Left hindlimb (tissue), 1 donor: ENCODE measurements around the gene PAOX.

Experiments used
- DNase-seq: peaks from one replicate; pipeline ENCODE4 v3.0.0-alpha.2; 2018

Gene PAOX

GRCh38 chr10:133440633-133441285, 61.7 kb downstream of the PAOX start:
- DNase-seq = no peak
